GM21447 (cell line): ENCODE measurements around the gene ENTHD1.
"Not testable (repeated sequence)": the region's sequence is repeated elsewhere in the genome, so short reads cannot be mapped to it uniquely, and the experiment has no call there.

ENCODE experiments used
- ATAC-seq: cut with Tn5 transposase; IDR thresholded peaks from one replicate; pipeline ENCODE4 v1.9.1; 2021; ENCODE audit not compliant: unreplicated experiment

ENTHD1 gene

GRCh38 chr22:39925909-39926679 is 32.5 kb upstream of the ENTHD1 start:
- ATAC-seq, result no peak

GRCh38 chr22:39925273-39925672 is 31.7 kb upstream of the ENTHD1 start:
- ATAC-seq, result no peak

DNA sequence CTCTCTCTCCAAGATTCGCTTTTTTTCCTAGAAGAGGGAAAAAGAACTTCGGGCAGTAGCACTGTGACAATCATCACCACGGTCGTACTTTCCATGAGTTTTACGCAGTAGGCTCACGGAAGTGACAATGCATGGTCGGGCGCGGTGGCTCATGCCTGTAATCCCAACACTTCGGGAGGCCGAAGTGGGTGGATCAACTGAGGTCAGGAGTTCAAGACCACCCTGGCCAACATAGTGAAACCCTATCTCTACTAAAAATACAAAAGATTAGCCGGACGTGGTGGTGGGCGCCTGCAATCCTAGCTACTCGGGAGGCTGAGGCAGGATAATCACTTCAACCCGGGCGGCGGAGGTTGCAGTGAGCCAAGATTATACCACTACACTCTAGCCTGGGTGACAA is 30.7 kb upstream of the ENTHD1 start:
- no peak for ATAC-seq

GRCh38 chr22:39923696-39924095 is 30.1 kb upstream of the ENTHD1 start:
- no peak for ATAC-seq

GRCh38 chr22:39920134-39920743 is 26.7 kb upstream of the ENTHD1 start:
- no peak for ATAC-seq

DNA sequence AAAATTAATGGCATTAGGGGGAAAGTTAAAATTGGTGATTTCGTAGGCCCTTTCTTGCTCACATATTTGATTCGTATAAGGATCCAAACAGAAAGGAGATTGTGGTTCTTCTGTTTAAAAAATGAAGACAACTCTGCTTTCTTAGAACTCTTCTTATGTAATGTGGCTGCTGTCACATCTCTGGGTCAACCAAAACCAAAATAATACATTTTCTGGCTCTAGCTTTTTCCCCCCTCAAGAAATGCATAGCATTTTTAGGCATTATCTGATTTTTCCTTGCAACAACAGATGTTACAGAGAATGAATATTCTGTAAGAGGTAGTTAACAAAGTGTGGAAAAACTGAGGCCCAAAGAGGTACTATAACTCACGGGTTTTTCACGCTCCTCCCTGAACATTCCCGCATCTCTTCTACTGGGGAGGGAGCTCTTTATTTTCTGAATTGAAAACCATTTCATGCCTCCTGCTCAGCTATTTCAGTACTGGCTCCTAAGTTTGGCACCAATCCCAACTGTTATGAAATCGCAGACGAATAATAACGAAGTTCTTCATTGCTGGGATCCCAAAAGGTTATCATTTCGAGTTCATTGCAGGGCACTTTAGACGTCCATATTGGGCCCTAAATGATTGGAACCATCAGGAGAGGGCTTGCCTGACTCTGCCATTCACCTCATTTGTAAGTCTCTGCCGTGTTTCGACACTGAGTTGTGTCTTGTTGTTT is 24.4 kb upstream of the ENTHD1 start:
- no peak for ATAC-seq

GRCh38 chr22:39917197-39917643 is 23.7 kb upstream of the ENTHD1 start:
- ATAC-seq, result no peak

- ATAC-seq, result no peak
These were observed 22.9 kb upstream of the ENTHD1 start for GRCh38 chr22:39916496-39916895.

GRCh38 chr22:39915295-39915726 is 21.8 kb upstream of the ENTHD1 start:
- ATAC-seq, result no peak

DNA sequence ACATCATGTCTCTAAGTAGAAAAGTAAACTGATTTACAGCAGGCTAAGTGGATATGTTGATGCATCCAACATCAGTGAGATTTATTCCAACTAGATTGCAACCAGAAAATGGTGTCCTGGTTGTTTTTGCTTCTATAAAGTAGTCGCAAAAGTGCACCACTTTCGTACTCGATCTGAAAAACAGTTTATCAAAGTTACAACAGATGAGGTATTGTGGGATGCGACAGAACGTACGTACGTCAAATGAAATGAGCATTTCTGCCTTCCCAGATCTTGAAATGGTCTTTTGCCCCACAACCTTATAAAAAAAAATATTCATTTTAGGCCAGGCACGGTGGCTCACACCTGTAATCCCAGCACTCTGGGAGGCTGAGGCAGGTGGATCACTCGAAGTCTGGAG is 21.0 kb upstream of the ENTHD1 start:
- ATAC-seq, result no peak

DNA sequence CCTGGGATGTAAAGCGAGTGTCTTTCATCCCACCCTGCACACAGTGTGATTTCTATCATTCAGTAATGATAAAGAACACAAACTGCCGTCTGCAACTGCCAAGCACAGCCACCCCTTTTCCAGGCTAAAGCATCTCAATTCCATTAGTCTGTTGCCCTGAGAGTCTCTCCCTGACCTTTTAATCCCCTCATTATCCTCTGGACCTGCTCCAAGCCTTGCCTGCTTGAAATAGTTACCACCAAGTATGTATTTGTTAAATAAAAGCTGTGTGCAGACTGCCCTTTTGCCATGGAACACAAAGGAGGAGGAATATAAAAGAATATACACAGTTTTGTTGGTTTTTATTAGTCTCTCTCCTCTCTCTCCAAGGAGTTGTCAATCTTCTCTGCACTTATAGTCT is 20.3 kb upstream of the ENTHD1 start:
- no peak for ATAC-seq

GRCh38 chr22:39913321-39913720 is 19.8 kb upstream of the ENTHD1 start:
- ATAC-seq, result no peak

DNA sequence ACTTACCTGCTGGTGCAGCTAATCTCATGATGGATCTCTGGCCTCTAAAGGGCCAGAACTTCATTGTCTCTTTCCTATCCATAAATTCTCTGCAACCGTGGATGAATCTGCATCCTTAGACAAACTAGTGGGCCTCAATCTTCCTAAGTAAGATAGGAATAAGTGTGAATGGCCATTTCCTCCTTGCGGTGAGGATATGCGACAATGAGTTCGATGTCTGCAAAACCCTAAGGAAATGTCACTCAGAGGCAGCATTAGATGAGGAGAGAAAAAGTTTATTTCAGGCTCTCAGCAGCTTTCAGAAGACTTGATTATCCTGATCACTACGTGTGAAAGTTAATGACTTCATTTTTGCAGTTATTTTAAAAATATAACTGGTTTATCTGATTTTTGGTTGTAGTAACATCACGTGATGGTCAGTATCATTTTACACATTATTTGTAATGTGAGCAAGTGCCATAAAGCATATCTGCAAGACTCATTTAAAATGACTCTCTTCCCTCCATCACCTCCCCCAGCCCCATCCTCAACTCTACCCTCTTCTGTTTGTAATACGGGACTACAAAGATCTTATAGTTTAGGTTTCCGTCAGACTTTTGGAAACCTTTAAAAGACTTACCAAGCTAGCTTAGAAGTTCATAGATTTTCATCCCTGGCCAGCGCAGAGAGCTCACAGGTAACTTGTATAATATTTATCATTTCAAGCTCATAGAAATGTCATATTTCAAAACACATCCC is 17.5 kb upstream of the ENTHD1 start:
- ATAC-seq, result no peak

DNA sequence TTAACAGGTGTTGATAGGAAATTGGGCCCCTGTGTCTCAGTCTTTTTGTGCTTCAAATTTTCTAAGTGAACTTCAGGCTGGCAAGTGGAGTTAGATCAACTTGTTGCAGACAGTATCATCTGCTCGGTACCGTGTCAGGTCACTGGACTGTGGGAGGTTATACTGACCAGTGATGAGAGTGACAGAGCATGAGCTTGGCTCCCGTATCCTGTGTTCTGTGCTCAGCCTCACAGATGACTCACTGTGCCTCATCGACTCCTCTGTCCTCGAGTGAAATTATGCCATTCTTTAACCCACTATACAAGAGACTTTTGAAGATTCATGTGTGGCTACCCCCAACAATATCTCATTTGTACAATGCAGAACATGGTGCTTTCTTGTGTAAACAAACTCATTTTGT is 15.2 kb upstream of the ENTHD1 start:
- ATAC-seq, result no peak

- ATAC-seq, result no peak
These were observed 14.6 kb upstream of the ENTHD1 start for GRCh38 chr22:39908136-39908535.

- ATAC-seq, result no peak
These were observed 14.1 kb upstream of the ENTHD1 start for GRCh38 chr22:39907605-39908097.

DNA sequence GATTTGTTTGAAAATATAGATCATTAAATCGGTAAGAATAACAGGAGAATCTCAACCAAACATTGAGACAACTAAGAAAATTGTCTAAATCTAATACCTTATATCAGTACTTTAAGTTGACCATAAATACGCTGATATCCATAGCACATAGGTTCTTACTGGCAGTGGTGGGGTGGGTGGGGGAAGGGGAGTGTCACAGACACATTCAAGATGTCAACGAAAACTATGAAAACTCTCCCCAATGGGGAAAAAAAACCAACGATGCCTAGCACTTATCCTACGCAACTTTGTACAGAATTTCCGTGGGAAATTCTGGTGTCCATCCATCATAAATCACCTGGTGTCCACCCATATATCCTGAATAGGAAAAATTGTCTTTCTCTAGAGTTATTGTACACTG is 13.5 kb upstream of the ENTHD1 start:
- ATAC-seq, result no peak

DNA sequence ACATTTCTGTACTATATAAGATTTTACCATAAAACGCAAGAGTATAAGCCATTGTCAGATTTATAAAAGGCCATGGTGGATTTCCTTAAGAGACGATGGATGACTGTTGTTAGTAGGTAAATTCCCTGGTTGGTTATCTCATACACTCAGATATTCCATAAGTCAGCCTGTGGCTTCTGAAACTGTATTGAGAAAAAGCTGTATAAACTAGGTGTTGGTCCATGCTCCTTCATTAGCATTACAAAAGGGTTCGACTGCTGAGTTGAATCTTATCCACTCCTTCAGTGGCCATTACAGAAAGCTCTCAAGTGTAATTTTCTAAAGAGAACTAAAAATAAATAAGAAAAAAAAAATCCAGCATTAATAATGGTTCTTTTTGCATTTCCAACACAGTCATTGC is 12.6 kb upstream of the ENTHD1 start:
- no peak for ATAC-seq

DNA sequence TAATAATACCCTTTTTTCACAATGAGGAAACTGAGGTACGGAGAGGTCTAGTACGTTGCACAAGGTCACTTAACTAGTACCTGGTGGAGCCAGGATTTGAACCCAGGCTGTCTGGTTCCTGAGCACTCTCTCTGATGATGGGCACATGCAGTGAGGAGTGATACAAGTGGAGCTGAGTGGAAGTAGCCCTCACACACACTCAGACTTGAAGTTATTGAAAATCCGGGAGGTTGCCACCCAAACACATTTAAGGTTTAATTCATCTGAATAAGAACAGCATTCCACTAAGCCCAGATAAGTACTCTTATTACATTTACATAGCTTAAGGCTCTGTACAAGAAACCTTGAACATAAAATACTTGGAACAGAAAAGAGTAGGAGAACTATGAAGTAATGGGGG is 12.1 kb upstream of the ENTHD1 start:
- ATAC-seq, result no peak

GRCh38 chr22:39904862-39905261 is 11.3 kb upstream of the ENTHD1 start:
- no peak for ATAC-seq

GRCh38 chr22:39904024-39904423 is 10.5 kb upstream of the ENTHD1 start:
- not testable (repeated sequence) for ATAC-seq
